Esophagus muscularis mucosa (tissue), 3 donors: ENCODE measurements around the gene MAP3K14.

ENCODE experiments used
- POLR2AphosphoS5 ChIP-seq, 2 donors: sonication (generic); formaldehyde crosslinking; IDR thresholded peaks; one replicate each; pipeline ENCODE4 v1.6.1; 2017; ENCODE audit warnings: antibody characterized with exemption in 2 of 2
- TF ChIP-seq, protein P1 (sequence below), 3 experiments: fragments of 200-600 bp in 2 of 3; fragments of 450-650 bp in 1 of 3; sonication (generic) in 2 of 3; IDR thresholded peaks; one replicate each; pipeline ENCODE4 v1.5.1; 2017 to 2019; ENCODE audit warnings: antibody characterized with exemption in 3 of 3, mild to moderate bottlenecking in 2 of 3, moderate library complexity in 1 of 3

GRCh38 chr17:45296833-45297124 lies 20.0 kb downstream of the MAP3K14 start:
- TF ChIP-seq, protein P1, sequence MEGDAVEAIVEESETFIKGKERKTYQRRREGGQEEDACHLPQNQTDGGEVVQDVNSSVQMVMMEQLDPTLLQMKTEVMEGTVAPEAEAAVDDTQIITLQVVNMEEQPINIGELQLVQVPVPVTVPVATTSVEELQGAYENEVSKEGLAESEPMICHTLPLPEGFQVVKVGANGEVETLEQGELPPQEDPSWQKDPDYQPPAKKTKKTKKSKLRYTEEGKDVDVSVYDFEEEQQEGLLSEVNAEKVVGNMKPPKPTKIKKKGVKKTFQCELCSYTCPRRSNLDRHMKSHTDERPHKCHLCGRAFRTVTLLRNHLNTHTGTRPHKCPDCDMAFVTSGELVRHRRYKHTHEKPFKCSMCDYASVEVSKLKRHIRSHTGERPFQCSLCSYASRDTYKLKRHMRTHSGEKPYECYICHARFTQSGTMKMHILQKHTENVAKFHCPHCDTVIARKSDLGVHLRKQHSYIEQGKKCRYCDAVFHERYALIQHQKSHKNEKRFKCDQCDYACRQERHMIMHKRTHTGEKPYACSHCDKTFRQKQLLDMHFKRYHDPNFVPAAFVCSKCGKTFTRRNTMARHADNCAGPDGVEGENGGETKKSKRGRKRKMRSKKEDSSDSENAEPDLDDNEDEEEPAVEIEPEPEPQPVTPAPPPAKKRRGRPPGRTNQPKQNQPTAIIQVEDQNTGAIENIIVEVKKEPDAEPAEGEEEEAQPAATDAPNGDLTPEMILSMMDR (IDR thresholded peaks at IDR 0.05): no peak
- TF ChIP-seq POLR2AphosphoS5 (IDR thresholded peaks at IDR 0.05): no peak
